ENCODE data around the gene PIK3C2B.

- TF ChIP-seq POLR2AphosphoS5 (IDR thresholded peaks at IDR 0.05; ENCODE audit: borderline replicate concordance, low read depth, low read length) (no peak), EZH2 (IDR thresholded peaks at IDR 0.05) (no peak)
These were observed 18.8 kb downstream of the PIK3C2B start for GRCh38 chr1:204475656-204476432.
